HG03432 (cell line): ENCODE measurements around the gene ERP44.
"Not testable (repeated sequence)": the region's sequence is repeated elsewhere in the genome, so short reads cannot be mapped to it uniquely, and the experiment has no call there.

Experiments
- ATAC-seq: cut with Tn5 transposase; IDR thresholded peaks from one replicate; pipeline ENCODE4 v1.9.1; 2021; ENCODE audit warnings: mild to moderate bottlenecking, moderate library complexity; ENCODE audit not compliant: unreplicated experiment

The ERP44 gene

GRCh38 chr9:100019541-100019940, 79.3 kb downstream of the ERP44 start:
- ATAC-seq, result no peak

- no peak for ATAC-seq
These were observed 84.0 kb downstream of the ERP44 start for GRCh38 chr9:100014846-100015245.

- ATAC-seq, result no peak
These were observed 85.2 kb downstream of the ERP44 start for GRCh38 chr9:100013573-100013972.

DNA sequence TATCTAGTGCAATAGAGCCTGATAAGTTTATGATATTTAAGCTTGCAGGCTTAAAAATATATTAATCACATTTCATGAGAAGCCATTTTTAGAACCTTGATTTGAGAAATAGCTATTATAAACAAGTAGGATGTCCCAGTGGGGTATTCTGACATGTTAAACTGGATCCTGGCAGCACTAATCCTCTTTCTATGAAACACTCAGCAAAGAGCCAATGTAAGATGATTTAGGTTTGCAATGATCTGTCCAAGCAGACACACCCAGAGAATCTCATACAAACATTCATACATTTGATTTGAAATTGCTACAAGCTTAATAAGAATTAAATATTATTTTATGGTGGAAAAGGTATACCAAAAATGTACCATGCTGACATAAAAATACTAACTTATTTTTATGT, 86.5 kb downstream of the ERP44 start:
- ATAC-seq, result no peak

GRCh38 chr9:100011062-100011681, 87.6 kb downstream of the ERP44 start:
- ATAC-seq, result no peak

DNA sequence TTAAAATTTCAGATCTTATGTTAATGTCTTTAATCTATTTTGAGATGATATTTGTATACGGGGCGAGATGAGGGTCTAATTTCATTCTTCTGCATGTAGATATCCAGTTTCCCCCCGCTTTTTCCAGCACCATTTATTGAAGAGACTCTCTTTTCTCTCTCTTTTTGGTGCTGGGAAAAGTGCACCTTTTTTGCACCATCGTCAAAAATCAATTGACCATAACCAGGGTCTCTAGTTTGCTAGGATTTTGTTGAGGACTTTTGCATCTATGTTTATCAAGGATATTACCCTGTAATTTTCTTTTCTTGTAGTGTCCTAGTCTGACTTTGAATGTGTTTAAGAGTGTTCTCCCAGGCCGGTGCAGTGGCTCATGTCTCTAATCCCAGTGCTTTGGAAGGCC, 99.0 kb downstream of the ERP44 start:
- no peak for ATAC-seq

DNA sequence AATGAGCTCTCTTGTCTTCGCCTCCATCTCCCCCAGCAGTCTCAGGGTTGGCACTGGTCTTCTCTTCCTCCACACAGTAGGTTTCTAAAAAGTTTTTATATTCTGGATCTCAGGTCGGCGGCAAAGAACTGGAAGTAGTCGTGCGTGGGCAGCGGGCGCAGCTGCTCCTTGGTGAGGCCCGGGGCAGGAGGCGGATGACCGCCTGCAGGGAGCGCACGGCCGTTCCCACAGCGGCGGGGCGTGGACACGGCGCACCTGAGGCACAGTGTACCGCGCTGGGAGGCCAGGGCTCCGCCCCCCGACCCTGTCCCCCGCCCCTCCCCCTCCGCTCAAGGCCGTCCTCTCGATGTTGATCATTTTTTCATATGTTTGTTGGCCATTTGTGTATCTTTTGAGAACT, 99.9 kb downstream of the ERP44 start:
- no peak for ATAC-seq

DNA sequence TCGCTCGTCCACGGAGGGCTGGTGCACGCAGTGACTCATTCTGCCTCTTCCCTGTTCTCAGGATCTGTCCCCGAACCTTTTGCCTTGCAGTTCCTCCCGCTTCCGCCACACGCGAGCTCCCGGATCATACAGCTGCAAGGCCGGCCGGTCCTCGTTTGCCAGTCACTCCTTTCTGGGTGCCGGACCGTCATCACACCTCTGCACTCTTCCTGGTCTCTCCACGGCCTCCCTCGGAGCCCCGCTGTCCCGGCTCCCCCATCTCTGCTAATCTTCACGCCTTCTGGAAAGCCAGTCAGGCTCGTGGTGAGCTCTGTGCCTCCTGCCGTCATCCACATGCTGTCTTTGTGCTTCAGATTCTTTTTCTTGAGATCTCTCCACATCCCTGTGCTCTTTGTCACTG, 100.5 kb downstream of the ERP44 start:
- no peak for ATAC-seq

GRCh38 chr9:99990508-99990907, 108.3 kb downstream of the ERP44 start:
- ATAC-seq, result not testable (repeated sequence)

GRCh38 chr9:99986642-99987041, 112.2 kb downstream of the ERP44 start:
- no peak for ATAC-seq

DNA sequence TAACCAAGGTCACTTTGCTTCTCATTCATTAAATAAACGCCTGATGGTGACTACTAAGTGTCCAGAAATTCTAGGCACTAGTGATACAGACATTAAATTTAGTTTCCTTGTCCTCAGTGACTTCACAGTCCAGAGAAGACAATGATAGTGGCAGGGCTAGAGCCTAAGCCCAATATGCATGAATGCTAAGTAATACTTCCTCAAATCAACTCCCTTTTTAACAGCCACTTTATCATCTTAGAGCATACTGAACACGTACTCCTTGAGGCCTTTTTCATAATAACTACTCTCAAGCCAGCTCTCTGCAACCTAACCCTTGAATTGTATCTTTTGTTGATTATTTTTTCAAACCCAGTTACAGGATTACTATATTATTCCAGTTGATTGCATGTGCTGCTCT, 118.2 kb downstream of the ERP44 start:
- no peak for ATAC-seq

- no peak for ATAC-seq
These were observed 120.6 kb downstream of the ERP44 start for GRCh38 chr9:99978221-99978620.

- ATAC-seq, result no peak
These were observed 121.6 kb downstream of the ERP44 start for GRCh38 chr9:99977033-99977792.

GRCh38 chr9:99973455-99973854, 125.3 kb downstream of the ERP44 start:
- no peak for ATAC-seq

DNA sequence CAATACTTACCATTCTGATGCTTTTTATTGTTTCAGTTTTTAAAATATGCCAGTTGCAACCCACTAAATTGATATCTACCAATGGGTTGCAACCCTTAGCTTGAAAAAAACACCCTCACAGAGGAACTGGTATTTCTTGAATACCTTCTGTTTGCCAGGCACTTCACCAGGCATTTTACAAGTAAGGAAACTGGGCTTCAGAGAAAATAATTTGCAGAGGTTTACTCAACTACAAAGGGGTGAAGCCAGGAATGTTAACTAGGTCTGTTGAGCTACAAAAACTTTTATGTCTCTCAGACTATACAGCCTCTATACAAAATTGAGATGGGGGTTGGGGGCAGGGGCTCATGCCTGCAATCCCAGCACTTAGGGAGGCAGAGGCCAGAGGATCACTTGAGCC, 127.4 kb downstream of the ERP44 start:
- ATAC-seq, result no peak

DNA sequence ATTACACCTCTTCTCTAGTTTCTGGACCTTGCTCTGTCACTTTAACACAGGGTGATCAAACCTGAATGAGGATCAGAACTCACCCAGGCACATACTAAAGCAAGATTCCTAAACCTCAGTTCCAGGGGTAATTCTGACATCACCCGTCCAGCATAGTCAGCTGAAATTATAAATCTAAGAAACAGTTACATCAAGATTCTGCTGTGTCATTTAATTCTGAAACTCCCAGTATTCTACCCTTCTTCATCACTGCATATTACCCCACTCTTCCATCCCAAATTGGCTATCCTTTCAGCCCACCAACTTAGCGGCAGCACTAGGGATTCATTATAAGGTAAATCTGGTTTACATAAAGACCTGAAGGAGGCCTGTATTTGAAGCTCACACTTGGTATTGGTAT, 128.3 kb downstream of the ERP44 start:
- ATAC-seq, result no peak

DNA sequence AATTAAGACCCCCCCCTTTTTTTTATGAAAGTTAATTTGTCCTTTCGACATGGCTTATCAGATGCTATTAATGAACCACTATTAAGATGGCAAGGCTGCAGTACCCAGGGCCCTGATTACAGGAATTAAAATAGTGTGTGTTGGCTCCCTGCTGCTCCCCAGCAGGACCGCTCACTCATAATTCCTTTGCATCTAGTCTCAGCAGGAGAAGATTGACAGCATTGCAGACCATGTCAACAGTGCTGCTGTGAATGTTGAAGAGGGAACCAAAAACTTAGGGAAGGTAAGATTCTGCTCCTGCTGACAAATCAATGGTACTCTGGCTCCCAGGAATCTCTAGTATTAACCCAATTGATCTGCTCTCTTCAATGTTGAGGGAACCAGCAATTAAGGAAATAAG, 131.3 kb downstream of the ERP44 start:
- no peak for ATAC-seq

DNA sequence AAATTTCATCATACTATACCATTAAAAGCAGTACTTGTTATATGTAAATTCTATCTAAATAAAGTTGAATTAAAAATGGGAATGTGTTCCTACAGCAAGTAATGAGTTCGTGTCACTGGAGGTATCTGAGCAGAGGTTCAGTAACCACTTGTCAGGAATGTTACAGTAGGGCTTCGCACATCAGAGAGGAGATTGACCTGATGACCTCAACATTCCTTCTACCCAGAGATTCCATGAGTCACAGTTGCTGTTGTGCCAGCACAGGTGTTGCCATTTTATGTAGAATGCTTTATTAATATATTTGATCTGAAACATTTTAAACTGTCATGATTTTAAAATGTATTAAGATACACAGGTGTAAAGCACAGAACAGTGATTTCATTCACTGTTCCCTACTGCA, 132.1 kb downstream of the ERP44 start:
- no peak for ATAC-seq

DNA sequence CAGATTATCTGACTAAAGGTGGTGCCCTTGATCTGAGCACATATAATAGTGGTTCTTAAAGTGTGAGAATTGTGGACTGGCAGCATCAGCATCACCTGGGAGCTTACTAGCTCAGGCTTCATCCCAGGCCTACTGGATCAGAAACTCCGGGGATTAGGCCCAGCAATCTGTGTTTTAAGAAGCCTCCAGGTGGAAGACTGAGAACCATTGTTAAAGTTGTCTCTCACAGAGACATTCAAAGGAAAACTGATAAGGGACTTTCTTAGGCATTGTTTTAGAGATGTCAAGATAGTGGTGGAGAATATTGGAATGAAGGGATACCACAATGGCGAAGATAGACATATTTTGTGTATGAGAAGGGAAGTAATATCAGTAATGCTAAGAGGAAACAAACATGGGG, 132.8 kb downstream of the ERP44 start:
- no peak for ATAC-seq

DNA sequence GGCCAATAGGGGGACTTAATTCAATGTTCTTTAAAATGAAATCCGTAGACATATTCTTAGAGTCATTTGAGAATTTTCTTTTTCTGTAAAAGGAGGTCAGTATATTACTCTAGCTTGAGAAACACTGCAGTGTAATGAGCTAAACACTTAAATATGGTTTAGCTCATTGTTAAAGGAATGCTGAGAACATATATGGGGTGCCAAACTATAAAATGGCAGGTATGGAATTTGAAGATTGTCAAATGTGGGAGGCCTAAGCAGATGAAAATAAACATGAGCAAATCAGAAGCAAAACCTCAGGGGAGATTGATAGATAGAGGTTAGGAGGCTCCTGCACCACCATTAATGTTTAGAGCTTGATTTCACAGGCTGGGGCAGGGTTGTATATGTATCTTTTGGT, 134.5 kb downstream of the ERP44 start:
- no peak for ATAC-seq

DNA sequence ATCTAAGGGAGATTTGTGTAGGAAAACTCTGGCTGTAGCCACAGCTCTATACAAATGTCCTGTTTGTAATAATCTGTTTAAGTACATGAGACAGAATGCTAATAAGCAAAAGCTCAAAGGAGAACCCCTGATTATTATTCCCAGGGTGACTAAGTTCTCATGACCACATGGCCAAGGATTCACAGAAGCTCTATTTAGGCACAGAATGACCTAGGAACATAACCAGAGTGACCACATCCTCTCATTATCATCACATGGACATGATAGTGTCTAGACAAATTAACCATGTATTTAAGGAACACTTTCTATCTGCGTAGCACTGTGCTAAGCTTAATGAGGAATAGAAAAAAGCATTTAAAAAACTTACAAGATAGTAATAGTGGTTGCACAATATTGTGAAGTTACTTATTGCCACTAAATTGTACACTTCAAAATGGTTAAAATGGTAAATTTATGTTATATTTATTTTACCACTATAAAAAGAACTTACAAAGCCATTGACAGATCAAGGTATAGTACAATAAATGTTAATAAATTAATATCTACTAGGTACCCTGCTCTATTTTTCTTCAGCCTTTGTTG, 136.0 kb downstream of the ERP44 start:
- ATAC-seq, result no peak

DNA sequence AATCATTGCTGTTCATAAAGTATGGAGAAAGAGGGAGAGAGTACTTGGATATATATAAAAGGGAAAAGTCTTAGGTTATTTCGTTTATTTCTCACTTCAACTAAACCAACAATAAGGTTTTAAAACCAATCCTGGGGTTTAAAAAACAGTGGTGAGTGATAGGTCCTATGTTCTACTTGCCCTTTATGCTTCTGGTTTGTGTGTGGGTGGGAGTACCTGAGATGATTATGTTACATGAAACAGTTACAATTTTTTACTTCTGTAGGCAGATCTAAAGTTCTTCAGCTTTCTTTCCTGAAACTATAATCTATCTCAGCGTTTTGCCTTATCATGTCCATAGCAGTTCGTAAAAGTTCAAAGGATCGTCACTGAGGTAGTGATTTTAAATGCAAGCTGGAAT, 143.2 kb downstream of the ERP44 start:
- no peak for ATAC-seq
